Activated CD8-positive, alpha-beta memory T cell treated with anti-CD3 and anti-CD28 coated beads, Interleukin-2, amount 10 ng/mL, durations not matched to agents 7 days and 5 days (primary cell): ENCODE measurements around the gene SEC11C. TPM values are rescaled to one million over a fixed set of nuclear protein-coding genes. Genes with fewer than 3 reads are reported as not detected.
A peak's percentile ranks its signal among the peaks of the same experiment; 100 is the strongest.

Experiments
- ATAC-seq: fragments of 150-1000 bp; cut with Tn5 transposase; one replicate; pipeline ENCODE4 v1.10.0; 2021; ENCODE audit warnings: moderate library complexity
- CTCF ChIA-PET: fragments of 350-600 bp; sonication (Branson Sonifier 250); formaldehyde crosslinking; loops from one replicate; lab custom pipeline; 2021; ENCODE audit warnings: antibody characterized with exemption; lab: Charles Lee
- DNase-seq: peaks from one replicate; pipeline ENCODE4 v3.0.0-alpha.2; 2020
- H3K27ac Mint-ChIP-seq: one replicate; pipeline ENCODE4 v1.8.0; 2021; ENCODE audit warnings: mild to moderate bottlenecking, mixed read lengths
- H3K27me3 Mint-ChIP-seq: one replicate; pipeline ENCODE4 v1.8.0; 2021; ENCODE audit warnings: mixed read lengths
- H3K36me3 Mint-ChIP-seq: one replicate; pipeline ENCODE4 v1.8.0; 2021; ENCODE audit warnings: mild to moderate bottlenecking, mixed read lengths
- H3K4me1 Mint-ChIP-seq: one replicate; pipeline ENCODE4 v1.8.0; 2021; ENCODE audit warnings: mixed read lengths
- H3K4me3 Mint-ChIP-seq: one replicate; pipeline ENCODE4 v1.8.0; 2021; ENCODE audit warnings: mild to moderate bottlenecking, moderate library complexity, mixed read lengths
- H3K9me3 Mint-ChIP-seq: one replicate; pipeline ENCODE4 v1.8.0; 2022; ENCODE audit warnings: low read depth, mixed read lengths
- total RNA-seq, 2 experiments: library from RNA; stranded (reverse); gene quantifications; one replicate each; pipeline ENCODE4 v1.2.3, GENCODE V29; 2021

The SEC11C gene
- total RNA-seq, 2 experiments from 2014 or later = 57.9 to 127 TPM

- CTCF ChIA-PET = no interaction called here
- H3K27me3 Mint-ChIP-seq = no peaks in the 10 kb centered on the region
- no peak overlapping the region for H3K4me3 Mint-ChIP-seq
- no peak overlapping the region for H3K27ac Mint-ChIP-seq
- H3K9me3 Mint-ChIP-seq = no peaks in the 10 kb centered on the region
- no peak for ATAC-seq
- DNase-seq = no peak
- peaks cover 10% of the 10 kb centered on the region for H3K4me1 Mint-ChIP-seq
- peaks cover 40% of the 10 kb centered on the region for H3K36me3 Mint-ChIP-seq
Measured at GRCh38 chr18:59155153-59155552, 15.5 kb downstream of the SEC11C start.

- H3K36me3 Mint-ChIP-seq = peaks cover 36% of the 10 kb centered on the region
- no peaks in the 10 kb centered on the region for H3K27me3 Mint-ChIP-seq
- H3K27ac Mint-ChIP-seq = no peak overlapping the region
- ATAC-seq (no peak), DNase-seq (no peak)
- no peak overlapping the region for H3K4me3 Mint-ChIP-seq
- CTCF ChIA-PET = no interaction called here
- H3K4me1 Mint-ChIP-seq = peaks cover 2% of the 10 kb centered on the region
- H3K9me3 Mint-ChIP-seq = no peaks in the 10 kb centered on the region
Measured at GRCh38 chr18:59156316-59156715, 16.6 kb downstream of the SEC11C start.

GRCh38 chr18:59159265-59159664 lies 19.6 kb downstream of the SEC11C start:
- no peaks in the 10 kb centered on the region for H3K9me3 Mint-ChIP-seq
- CTCF ChIA-PET = no interaction called here
- no peak overlapping the region for H3K27ac Mint-ChIP-seq
- H3K27me3 Mint-ChIP-seq = no peaks in the 10 kb centered on the region
- peaks cover 25% of the 10 kb centered on the region for H3K36me3 Mint-ChIP-seq
- DNase-seq (no peak), ATAC-seq (no peak)
- no peak overlapping the region for H3K4me3 Mint-ChIP-seq
- no peaks in the 10 kb centered on the region for H3K4me1 Mint-ChIP-seq

- CTCF ChIA-PET = no interaction called here
- no peak for DNase-seq
- no peak overlapping the region for H3K4me3 Mint-ChIP-seq
Measured at GRCh38 chr18:59159986-59160385, 20.3 kb downstream of the SEC11C start.

GRCh38 chr18:59172664-59173249 lies 33.1 kb downstream of the SEC11C start:
- Mint-ChIP-seq H3K27ac (no peak overlapping the region), H3K27me3 (peaks cover 16% of the 10 kb centered on the region), H3K4me1 (no peaks in the 10 kb centered on the region), H3K36me3 (no peaks in the 10 kb centered on the region), H3K9me3 (peaks cover 12% of the 10 kb centered on the region), H3K4me3 (no peak overlapping the region)
- ATAC-seq (no peak), DNase-seq (no peak)
- CTCF ChIA-PET = no interaction called here

More at GRCh38 chr18:59159986-59160385, 20.3 kb downstream of the SEC11C start:
- no peak overlapping the region for H3K27ac Mint-ChIP-seq
- no peaks in the 10 kb centered on the region for H3K4me1 Mint-ChIP-seq
- H3K36me3 Mint-ChIP-seq = peaks cover 20% of the 10 kb centered on the region
- no peak for ATAC-seq
- H3K27me3 Mint-ChIP-seq = no peaks in the 10 kb centered on the region
- H3K9me3 Mint-ChIP-seq = no peaks in the 10 kb centered on the region

GRCh38 chr18:59177485-59177884 lies 37.8 kb downstream of the SEC11C start:
- CTCF ChIA-PET = no interaction called here

GRCh38 chr18:59180150-59180845 lies 40.6 kb downstream of the SEC11C start:
- DNase-seq (no peak), ATAC-seq (no peak)
- H3K27me3 Mint-ChIP-seq = peaks cover 13% of the 10 kb centered on the region
- H3K36me3 Mint-ChIP-seq = no peaks in the 10 kb centered on the region
- no peak overlapping the region for H3K4me3 Mint-ChIP-seq
- H3K9me3 Mint-ChIP-seq = no peaks in the 10 kb centered on the region
- no peaks in the 10 kb centered on the region for H3K4me1 Mint-ChIP-seq
- H3K27ac Mint-ChIP-seq = no peak overlapping the region
- CTCF ChIA-PET = interaction anchor here (1.3 kb wide), 1 partner anchor 92 kb away, joined by 3 read pairs; no protein-coding TSS in a partner anchor

More at GRCh38 chr18:59177485-59177884, 37.8 kb downstream of the SEC11C start:
- Mint-ChIP-seq H3K36me3 (no peaks in the 10 kb centered on the region), H3K4me3 (no peak overlapping the region), H3K9me3 (peaks cover 12% of the 10 kb centered on the region), H3K4me1 (no peaks in the 10 kb centered on the region), H3K27ac (no peak overlapping the region), H3K27me3 (no peaks in the 10 kb centered on the region)
- no peak for DNase-seq
- no peak for ATAC-seq

- no peak overlapping the region for H3K4me3 Mint-ChIP-seq
- CTCF ChIA-PET = no interaction called here
- H3K36me3 Mint-ChIP-seq = no peaks in the 10 kb centered on the region
Measured at GRCh38 chr18:59182673-59183072, 43.0 kb downstream of the SEC11C start.

GRCh38 chr18:59189008-59189407 lies 49.3 kb downstream of the SEC11C start:
- Mint-ChIP-seq H3K27me3 (peaks cover 7% of the 10 kb centered on the region), H3K27ac (peak overlapping the region; percentile 5), H3K4me3 (no peak overlapping the region), H3K9me3 (no peaks in the 10 kb centered on the region), H3K36me3 (no peaks in the 10 kb centered on the region), H3K4me1 (peaks cover 6% of the 10 kb centered on the region)
- DNase-seq = no peak
- no peak for ATAC-seq
- CTCF ChIA-PET = no interaction called here

More at GRCh38 chr18:59182673-59183072, 43.0 kb downstream of the SEC11C start:
- DNase-seq (no peak), ATAC-seq (no peak)
- no peak overlapping the region for H3K27ac Mint-ChIP-seq
- no peaks in the 10 kb centered on the region for H3K9me3 Mint-ChIP-seq
- no peaks in the 10 kb centered on the region for H3K4me1 Mint-ChIP-seq
- H3K27me3 Mint-ChIP-seq = peaks cover 19% of the 10 kb centered on the region

- H3K27ac Mint-ChIP-seq = no peak overlapping the region
- H3K4me1 Mint-ChIP-seq = peaks cover 6% of the 10 kb centered on the region
- ATAC-seq (no peak), DNase-seq (no peak)
- H3K27me3 Mint-ChIP-seq = peaks cover 7% of the 10 kb centered on the region
- H3K4me3 Mint-ChIP-seq = no peak overlapping the region
- H3K36me3 Mint-ChIP-seq = no peaks in the 10 kb centered on the region
- CTCF ChIA-PET = no interaction called here
- H3K9me3 Mint-ChIP-seq = no peaks in the 10 kb centered on the region
Measured at GRCh38 chr18:59189746-59190145, 50.1 kb downstream of the SEC11C start.

GRCh38 chr18:59196161-59196725 lies 56.6 kb downstream of the SEC11C start:
- no peaks in the 10 kb centered on the region for H3K4me1 Mint-ChIP-seq
- no peaks in the 10 kb centered on the region for H3K36me3 Mint-ChIP-seq
- H3K4me3 Mint-ChIP-seq = no peak overlapping the region
- DNase-seq = no peak
- ATAC-seq = no peak
- CTCF ChIA-PET = no interaction called here
- no peak overlapping the region for H3K27ac Mint-ChIP-seq
- peaks cover 37% of the 10 kb centered on the region for H3K27me3 Mint-ChIP-seq
- no peaks in the 10 kb centered on the region for H3K9me3 Mint-ChIP-seq

GRCh38 chr18:59197636-59198035 lies 58.0 kb downstream of the SEC11C start:
- no peak overlapping the region for H3K4me3 Mint-ChIP-seq
- H3K9me3 Mint-ChIP-seq = no peaks in the 10 kb centered on the region
- H3K27ac Mint-ChIP-seq = no peak overlapping the region
- H3K27me3 Mint-ChIP-seq = peaks cover 47% of the 10 kb centered on the region
- no peaks in the 10 kb centered on the region for H3K36me3 Mint-ChIP-seq
- no peak for ATAC-seq
- no peaks in the 10 kb centered on the region for H3K4me1 Mint-ChIP-seq
- no peak for DNase-seq
- CTCF ChIA-PET = no interaction called here

GRCh38 chr18:59198215-59198614 lies 58.5 kb downstream of the SEC11C start:
- CTCF ChIA-PET = no interaction called here
- Mint-ChIP-seq H3K36me3 (no peaks in the 10 kb centered on the region), H3K27ac (no peak overlapping the region), H3K4me3 (no peak overlapping the region), H3K9me3 (no peaks in the 10 kb centered on the region), H3K27me3 (peaks cover 51% of the 10 kb centered on the region), H3K4me1 (no peaks in the 10 kb centered on the region)
- DNase-seq (no peak), ATAC-seq (no peak)

GRCh38 chr18:59200787-59201186 lies 61.1 kb downstream of the SEC11C start:
- ATAC-seq = no peak

More at GRCh38 chr18:59200787-59201186, 61.1 kb downstream of the SEC11C start:
- Mint-ChIP-seq H3K27ac (no peak overlapping the region), H3K9me3 (no peaks in the 10 kb centered on the region), H3K36me3 (no peaks in the 10 kb centered on the region), H3K4me1 (no peaks in the 10 kb centered on the region), H3K27me3 (peaks cover 59% of the 10 kb centered on the region), H3K4me3 (no peak overlapping the region)
- no peak for DNase-seq
- CTCF ChIA-PET = no interaction called here
